ENCODE data around the gene LMX1B.

DNA sequence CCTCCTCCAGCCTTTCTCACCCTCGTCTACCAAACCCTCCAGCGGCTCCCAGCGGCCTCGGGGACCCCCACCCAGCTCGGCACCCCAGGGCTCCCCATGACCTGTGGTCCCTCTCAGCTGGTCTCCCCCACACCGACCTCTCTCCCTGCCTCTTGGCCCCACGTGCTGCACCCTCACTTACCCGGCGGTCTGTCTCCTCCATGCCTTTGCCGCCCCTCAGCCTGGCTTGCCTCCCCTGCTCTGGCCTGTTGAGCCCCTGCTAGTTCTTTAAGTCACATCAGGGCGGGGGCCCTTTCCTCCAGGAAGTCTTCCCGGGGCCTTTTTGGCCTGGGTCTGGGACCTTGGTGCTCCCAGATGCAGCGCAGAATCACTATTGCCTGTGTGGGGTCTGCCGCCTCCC, 81.5 kb downstream of the LMX1B start:
- TF ChIP-seq SIN3A (IDR thresholded peaks at IDR 0.05; ENCODE audit: borderline replicate concordance, insufficient read depth, low read depth, low read length) (no peak), POLR2AphosphoS5 (IDR thresholded peaks at IDR 0.05; ENCODE audit: low read depth, low read length) (no peak)
- TF ChIP-seq, protein P1, sequence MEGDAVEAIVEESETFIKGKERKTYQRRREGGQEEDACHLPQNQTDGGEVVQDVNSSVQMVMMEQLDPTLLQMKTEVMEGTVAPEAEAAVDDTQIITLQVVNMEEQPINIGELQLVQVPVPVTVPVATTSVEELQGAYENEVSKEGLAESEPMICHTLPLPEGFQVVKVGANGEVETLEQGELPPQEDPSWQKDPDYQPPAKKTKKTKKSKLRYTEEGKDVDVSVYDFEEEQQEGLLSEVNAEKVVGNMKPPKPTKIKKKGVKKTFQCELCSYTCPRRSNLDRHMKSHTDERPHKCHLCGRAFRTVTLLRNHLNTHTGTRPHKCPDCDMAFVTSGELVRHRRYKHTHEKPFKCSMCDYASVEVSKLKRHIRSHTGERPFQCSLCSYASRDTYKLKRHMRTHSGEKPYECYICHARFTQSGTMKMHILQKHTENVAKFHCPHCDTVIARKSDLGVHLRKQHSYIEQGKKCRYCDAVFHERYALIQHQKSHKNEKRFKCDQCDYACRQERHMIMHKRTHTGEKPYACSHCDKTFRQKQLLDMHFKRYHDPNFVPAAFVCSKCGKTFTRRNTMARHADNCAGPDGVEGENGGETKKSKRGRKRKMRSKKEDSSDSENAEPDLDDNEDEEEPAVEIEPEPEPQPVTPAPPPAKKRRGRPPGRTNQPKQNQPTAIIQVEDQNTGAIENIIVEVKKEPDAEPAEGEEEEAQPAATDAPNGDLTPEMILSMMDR (IDR thresholded peaks at IDR 0.05) = no peak
